ENCODE data around the gene TNFRSF4. TPM values are rescaled to one million over a fixed set of nuclear protein-coding genes. Genes with fewer than 3 reads are reported as not detected.

The TNFRSF4 gene
- total and polyA plus RNA-seq, 2 of the 8 experiments (the other 6 are each of a cell fraction or from before 2014, with no cell fraction given) = 0.06 TPM; not detected in 1

GRCh38 chr1:1191734-1192133, 22.2 kb downstream of the TNFRSF4 start:
- Histone ChIP-seq H3K4ac (replicated peaks; ENCODE audit: insufficient read length, low read depth, low read length) (no peak overlapping the region), H3K4me1 (replicated peaks in 1 of 4; ENCODE audit: control insufficient read depth in 3 of 4, insufficient read depth in 4 of 4, low read length in 3 of 4) (no peaks in the 10 kb centered on the region), H3K9ac (replicated peaks in 1 of 4; ENCODE audit: extremely low read depth in 1 of 4, low read depth in 3 of 4, low read length in 3 of 4) (no peak overlapping the region), H3K27me3 (replicated peaks in 1 of 4; ENCODE audit: control insufficient read depth in 3 of 4, extremely low read depth in 1 of 4, insufficient read depth in 3 of 4, low read length in 3 of 4) (no peaks in the 10 kb centered on the region; a peak in 2 of 7 replicates), H2BK15ac (ENCODE audit: low read length) (no peak overlapping the region), H3K14ac (ENCODE audit: insufficient read length) (no peak overlapping the region), H3K4me2 (ENCODE audit: insufficient read depth in 1 of 2, low read depth in 2 of 2, low read length in 2 of 2) (no peak overlapping the region), H2BK5ac (ENCODE audit: low read depth, low read length) (no peak overlapping the region), H3K18ac (ENCODE audit: extremely low read depth, low read length) (no peak overlapping the region), H3K27ac (ENCODE audit: low read depth, low read length) (no peak overlapping the region), H4K91ac (replicated peaks; ENCODE audit: insufficient read length, low read length) (no peak overlapping the region), H3K36me3 (ENCODE audit: control insufficient read depth in 2 of 4, insufficient read depth in 4 of 4, low read length in 3 of 4) (no peaks in the 10 kb centered on the region), H4K5ac (ENCODE audit: insufficient read length, low read depth, low read length) (no peak overlapping the region), H4K8ac (ENCODE audit: extremely low read depth, insufficient read depth, low read length) (no peak overlapping the region), H3K79me2 (ENCODE audit: control insufficient read depth in 1 of 2, insufficient read depth in 2 of 2, low read length in 2 of 2) (no peaks in the 10 kb centered on the region), H2BK20ac (ENCODE audit: low read length) (no peak overlapping the region), H3K9me3 (ENCODE audit: insufficient read depth in 2 of 2, low read depth in 1 of 2, low read length in 1 of 2) (peaks cover 5 to 16% of the 10 kb centered on the region in 2 experiments; a peak in 3 of 4 replicates), H4K20me1 (replicated peaks in 1 of 2; ENCODE audit: control insufficient read depth in 1 of 2, insufficient read depth in 2 of 2, low read length in 2 of 2) (no peaks in the 10 kb centered on the region), H3K4me3 (ENCODE audit: extremely low read depth in 1 of 4, insufficient read depth in 2 of 4, low read depth in 3 of 4, low read length in 4 of 4) (no peak overlapping the region), H3K79me1 (ENCODE audit: low read depth, low read length) (no peaks in the 10 kb centered on the region), H2BK120ac (replicated peaks; ENCODE audit: low read depth, low read length) (no peak overlapping the region), H2AFZ (ENCODE audit: low read length) (no peak overlapping the region), H2BK12ac (ENCODE audit: low read depth, low read length) (no peak overlapping the region), H3K23me2 (ENCODE audit: low read depth, low read length) (no peaks in the 10 kb centered on the region), H3K56ac (replicated peaks; ENCODE audit: insufficient read length, low read depth, low read length) (no peak overlapping the region), H2AK5ac (ENCODE audit: low read depth, low read length) (no peak overlapping the region), H3K23ac (ENCODE audit: insufficient read length) (no peak overlapping the region)
- ChIA-PET POLR2A (ENCODE audit: partially characterized antibody) (no interaction called here), CTCF (ENCODE audit: partially characterized antibody) (no interaction called here)
- FAIRE-seq = no peak
- WGBS, 2 experiments (ENCODE audit: extremely low coverage in 1 of 2, insufficient coverage in 1 of 2, insufficient read length in 1 of 2, insufficient replicate concordance in 2 of 2, low coverage in 1 of 2, low lambda C conversion rate in 2 of 2, missing lambda C conversion rate in 1 of 2) = 90% methylated on average over 10 of the region's 11 CpGs; no CpG with 5 or more reads in 1 of the 2 experiments
- DNase-seq (ENCODE audit: low read depth in 1 of 2, low spot score in 2 of 2) = no peak
- TF ChIP-seq SIX5 (IDR thresholded peaks at IDR 0.05; ENCODE audit: low read depth, low read length) = no peak
- TF ChIP-seq BRCA1 (IDR thresholded peaks at IDR 0.05; ENCODE audit: low read depth, low read length) = no peak
- TF ChIP-seq CHD1 (IDR thresholded peaks at IDR 0.05; ENCODE audit: low read depth, low read length) = no peak
- no peak for TF ChIP-seq MAX (IDR thresholded peaks at IDR 0.05)
- TF ChIP-seq NANOG (IDR thresholded peaks at IDR 0.05; ENCODE audit: insufficient read depth, low read depth, low read length, poor library complexity, severe bottlenecking) = no peak
- no peak for TF ChIP-seq CHD2 (IDR thresholded peaks at IDR 0.05; ENCODE audit: low read length)
- TF ChIP-seq JUND (IDR thresholded peaks at IDR 0.05; ENCODE audit: low read length) = no peak
- no peak for TF ChIP-seq PHF8 (conservative IDR thresholded peaks at IDR 0.05; ENCODE audit: low read depth, low read length)
- no peak for TF ChIP-seq BACH1 (IDR thresholded peaks at IDR 0.05; ENCODE audit: low read length)
- TF ChIP-seq RNF2 (IDR thresholded peaks at IDR 0.05; ENCODE audit: borderline replicate concordance, low read depth, low read length, missing control alignments, poor library complexity, severe bottlenecking) = no peak
- TF ChIP-seq CBX5 (IDR thresholded peaks at IDR 0.05; ENCODE audit: low read depth, low read length) = no peak
- TF ChIP-seq NRF1 (IDR thresholded peaks at IDR 0.05; ENCODE audit: low read depth, low read length) = no peak
- TF ChIP-seq GABPA (IDR thresholded peaks at IDR 0.05; ENCODE audit: borderline replicate concordance, insufficient read depth, low read length) = no peak
- no peak for TF ChIP-seq ASH2L (IDR thresholded peaks at IDR 0.05; ENCODE audit: low read length)
- no peak for TF ChIP-seq CBX8 (IDR thresholded peaks at IDR 0.05; ENCODE audit: borderline replicate concordance, low read depth, low read length)
